HG03196 (cell line): Measurements from ENCODE around the gene LRRC1.
A peak's percentile ranks its signal among the peaks of the same experiment; 100 is the strongest.
"Not testable (repeated sequence)": the region's sequence is repeated elsewhere in the genome, so short reads cannot be mapped to it uniquely, and the experiment has no call there.

Experiments
- ATAC-seq: cut with Tn5 transposase; IDR thresholded peaks from one replicate; pipeline ENCODE4 v1.9.1; 2021; ENCODE audit not compliant: unreplicated experiment

The LRRC1 gene

DNA sequence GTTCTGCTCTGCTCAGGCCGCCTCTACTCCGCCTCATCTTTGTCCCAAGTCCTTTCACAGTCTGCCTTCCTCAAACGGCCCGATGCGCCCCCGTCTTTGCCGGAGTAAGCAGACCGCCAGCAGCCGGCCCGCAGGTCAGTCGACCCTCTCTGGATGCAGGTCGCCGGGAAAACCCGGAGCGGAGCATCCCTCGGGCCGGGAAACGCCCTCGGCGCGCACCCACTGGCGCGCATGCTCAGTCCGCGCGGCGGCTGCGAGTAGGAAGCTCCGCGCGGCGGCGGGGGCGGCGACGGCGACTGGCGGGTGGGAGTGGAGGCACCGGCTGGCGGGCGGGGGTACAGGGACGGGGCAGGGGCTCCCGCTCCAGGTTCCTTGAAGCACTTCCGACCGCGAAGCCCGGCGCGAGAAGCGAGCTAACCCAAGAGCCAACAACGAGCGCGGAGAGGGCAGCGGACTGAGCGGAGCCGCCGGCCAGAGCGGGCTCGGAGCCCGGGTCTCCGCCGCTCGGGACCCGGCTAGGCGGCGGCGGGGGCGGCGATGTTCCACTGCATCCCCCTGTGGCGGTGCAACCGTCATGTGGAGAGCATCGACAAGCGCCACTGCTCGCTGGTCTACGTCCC is at the start of gene LRRC1:
LRRC1 (plus strand) TSS at position 286 of the 620 bp plus-strand sequence; CDS start at position 538, 252 bp downstream.
- peak; percentile 61 for ATAC-seq

DNA sequence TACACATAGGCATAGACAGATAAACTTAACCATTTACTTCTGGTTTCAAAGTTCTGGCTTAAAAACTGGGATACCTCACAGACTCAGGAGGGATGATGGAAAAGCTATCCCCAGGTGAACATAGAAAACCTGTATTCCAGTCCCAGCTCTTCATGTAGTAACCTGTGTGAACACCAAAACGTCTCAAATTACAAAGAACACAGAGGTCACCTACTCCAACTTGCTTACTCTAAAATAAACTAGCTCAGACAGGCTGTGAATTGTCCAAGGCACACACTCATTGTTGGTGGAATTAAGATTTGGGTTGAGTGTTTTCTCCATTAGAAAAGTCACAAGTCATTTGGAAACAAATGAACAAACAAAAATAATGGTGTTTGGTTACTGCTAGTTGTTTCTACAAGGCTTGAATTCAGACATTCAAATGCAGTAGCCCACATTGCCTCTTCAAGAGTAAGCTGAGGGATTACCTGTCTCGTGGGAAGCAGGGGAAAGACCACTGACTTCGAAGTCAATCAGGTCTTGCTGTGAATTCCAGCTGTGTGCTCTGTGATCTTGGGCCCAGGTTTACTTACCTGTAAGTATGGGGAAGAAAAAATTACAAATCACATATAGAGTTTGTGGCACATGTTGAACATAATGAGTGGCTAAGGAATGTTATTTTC is 48.2 kb upstream of the LRRC1 start:
- ATAC-seq = no peak

DNA sequence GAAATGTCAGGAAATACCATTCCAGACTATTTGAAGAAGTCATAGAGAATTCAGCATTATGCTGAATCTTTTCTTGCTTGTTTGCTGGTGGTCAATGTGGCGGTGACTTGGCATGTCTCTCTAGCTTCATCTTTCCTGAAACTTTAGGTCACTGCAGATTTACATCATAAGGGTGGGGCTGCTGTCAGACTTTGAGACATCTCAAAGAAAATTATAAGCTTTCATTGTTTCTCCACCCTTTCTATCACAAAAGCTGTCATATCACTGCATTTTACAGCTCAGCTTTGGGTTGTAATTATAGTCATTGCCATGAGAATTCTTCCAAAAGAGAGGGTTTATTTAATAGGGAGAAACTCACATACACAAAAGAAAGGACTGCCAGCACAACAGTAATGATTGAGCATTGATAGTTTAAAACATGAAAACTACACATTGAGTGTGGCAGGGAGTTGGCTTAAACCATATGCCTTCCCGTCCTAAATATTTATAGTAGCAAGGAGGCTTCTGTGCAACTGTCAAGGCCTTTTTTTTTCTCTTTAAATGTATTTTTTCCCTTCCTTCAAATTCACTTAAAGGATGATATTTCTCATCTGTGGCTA is 44.7 kb upstream of the LRRC1 start:
- no peak for ATAC-seq

DNA sequence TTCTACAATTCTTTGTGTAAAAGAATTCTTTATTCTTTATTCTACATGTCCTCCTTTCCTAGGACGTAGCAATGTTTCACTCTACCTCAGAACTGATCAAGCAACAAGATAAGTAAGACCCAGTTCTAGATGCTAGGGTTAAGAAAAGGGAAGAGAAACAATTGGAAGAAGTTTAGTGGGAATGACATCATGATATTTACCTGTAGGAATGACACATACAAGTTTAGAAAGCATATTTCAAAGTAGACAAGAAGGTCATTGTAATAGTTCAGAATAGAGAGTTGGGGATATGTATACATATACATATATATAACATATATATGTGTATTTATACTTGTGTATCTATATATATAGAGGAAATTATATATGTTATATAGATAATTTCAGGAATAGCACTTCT is 43.4 kb upstream of the LRRC1 start:
- no peak for ATAC-seq

DNA sequence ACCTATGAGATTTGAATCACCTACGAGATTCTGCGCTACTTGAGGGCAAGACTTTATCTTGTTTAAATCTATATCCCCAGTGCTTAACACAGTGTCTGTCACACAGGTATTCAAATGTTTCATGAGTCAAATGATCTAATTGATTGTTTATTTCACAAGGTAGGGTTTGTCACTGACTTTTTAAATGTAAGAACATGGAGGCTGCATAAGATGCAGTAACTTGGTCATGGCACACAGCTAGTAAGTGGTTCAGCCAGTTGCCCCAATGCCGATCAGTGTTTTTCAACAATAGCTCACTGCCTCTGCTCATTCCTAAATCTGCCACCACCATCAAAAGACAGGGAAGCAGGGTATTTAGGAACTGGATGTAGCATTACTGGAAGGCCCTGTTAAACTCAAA is 42.4 kb upstream of the LRRC1 start:
- ATAC-seq = no peak

DNA sequence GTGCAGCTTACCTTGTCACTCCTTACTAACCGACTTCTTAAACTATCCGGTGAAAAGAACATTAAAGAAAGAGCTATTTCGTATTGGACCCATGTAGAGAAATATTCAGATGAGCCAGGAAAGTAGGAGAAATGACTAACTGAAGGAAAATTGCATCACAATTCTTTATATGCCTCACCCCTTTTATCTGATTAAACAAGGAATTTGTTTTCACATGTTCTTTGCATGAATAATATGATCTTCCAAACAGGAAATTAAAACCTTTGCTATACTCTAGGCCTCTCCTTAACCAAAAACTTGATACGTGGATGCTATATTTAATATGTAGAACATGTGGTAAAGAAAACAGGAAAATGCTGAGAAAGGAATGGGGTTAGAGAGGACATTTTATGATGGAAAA is 41.9 kb upstream of the LRRC1 start:
- ATAC-seq = no peak

DNA sequence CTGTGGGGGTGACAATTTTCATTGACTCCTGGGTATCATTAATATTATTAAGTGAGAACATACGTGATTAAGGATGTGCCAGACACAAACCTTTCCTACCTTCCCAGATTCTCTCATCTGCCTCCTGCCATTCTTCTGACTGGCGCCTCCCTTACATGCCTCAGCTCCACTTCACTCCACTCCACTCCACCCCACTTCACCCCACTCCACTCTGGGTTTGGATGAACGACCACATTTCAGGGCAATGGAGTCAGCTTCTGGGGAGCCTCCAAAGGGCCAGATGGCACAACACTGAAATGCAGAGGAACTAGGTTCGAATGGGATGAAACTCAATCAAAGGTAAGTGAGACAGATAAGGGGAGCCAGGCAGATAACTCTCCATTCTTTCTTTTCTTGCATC is 40.5 kb upstream of the LRRC1 start:
- no peak for ATAC-seq

DNA sequence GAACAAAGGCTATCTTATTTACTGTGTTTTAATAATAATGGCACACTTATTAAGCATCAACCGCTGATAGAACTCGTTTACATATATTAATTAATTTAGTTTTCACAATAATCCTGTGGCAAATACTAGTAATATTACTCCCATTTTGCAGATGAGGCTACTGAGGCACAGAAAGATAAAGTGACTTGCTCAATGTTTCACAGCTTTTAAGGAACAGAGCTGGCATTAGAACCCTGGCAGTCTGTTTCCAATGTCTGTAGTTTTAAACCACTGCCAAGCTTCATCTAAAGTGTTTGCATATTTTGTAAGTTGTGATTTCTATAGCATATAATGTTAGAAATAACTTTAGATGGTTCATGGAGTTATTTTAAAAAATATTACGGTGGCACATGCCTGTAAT is 38.4 kb upstream of the LRRC1 start:
- no peak for ATAC-seq

DNA sequence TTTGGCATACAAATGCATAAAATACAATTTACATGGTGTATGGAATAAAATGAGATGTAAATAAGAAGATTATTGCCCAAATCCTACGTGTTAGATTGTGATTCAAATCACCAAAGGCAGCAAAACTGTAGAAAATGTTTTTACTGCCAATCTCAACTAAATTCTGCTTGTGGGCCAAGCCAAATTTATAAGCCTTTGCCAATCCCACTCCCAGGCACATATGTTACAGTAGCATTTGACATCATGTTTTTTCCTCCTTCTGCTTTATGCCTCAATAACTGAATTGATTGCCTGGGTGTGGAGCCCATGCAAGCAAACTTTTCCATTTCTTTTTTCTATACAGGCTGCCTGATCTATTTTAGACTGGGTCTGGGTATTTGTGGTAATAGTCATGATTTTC is 36.3 kb upstream of the LRRC1 start:
- ATAC-seq = no peak

DNA sequence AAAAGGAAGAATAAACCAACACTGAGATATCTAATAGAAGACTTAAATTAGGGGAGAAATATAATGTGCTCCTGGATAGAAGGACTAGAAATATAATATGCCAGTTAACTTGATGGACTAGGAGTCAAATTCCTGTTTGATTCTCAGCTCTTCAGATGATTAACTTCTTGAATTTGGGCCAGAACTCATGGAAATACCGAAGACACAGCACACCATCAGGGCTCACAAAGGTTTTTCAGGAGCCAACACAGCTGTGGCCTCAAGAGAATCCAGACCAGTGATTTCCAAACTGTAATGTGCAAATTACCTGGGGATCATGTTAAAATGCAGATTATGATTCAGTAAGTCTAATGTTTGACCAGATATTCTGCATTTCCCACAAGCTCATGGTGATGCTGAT is 33.8 kb upstream of the LRRC1 start:
- no peak for ATAC-seq

DNA sequence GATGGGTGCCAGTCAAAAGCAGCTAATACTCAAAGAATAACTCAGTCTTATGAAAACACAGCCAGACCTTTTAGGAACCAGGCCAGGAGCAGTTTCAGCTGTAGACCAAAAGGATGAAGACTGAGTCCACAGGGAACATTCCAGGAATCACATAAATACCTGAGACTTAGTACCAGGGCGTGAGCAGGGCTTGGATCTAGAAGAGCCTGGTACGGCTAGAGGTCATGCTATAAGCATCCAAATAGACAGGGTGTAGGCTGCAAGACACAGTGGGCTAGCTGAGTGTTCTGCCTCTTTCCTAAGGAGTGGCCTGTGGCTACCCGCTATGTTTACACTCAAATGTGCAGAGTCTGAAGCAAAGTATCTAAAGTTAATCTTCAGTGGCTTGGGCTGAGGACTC is 29.5 kb upstream of the LRRC1 start:
- ATAC-seq = no peak

DNA sequence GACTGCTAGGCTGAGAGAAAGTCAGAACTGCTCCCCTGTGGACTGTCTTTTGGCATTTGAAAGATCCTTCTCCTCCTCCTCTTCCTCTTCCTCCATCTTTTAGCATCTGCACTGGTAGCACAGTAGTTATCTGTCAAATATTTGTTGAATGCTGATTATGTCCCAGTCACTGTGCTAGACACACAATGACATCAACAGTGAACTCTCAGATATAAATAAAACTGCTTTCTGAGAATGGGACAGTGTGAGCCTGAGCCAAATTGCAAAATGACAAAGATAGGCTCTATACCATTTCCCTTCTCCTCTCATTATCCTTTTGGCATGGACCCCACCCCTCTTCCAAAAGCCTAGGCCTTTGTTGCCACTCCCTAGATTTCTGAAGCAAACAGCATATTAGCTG is 27.9 kb upstream of the LRRC1 start:
- no peak for ATAC-seq

DNA sequence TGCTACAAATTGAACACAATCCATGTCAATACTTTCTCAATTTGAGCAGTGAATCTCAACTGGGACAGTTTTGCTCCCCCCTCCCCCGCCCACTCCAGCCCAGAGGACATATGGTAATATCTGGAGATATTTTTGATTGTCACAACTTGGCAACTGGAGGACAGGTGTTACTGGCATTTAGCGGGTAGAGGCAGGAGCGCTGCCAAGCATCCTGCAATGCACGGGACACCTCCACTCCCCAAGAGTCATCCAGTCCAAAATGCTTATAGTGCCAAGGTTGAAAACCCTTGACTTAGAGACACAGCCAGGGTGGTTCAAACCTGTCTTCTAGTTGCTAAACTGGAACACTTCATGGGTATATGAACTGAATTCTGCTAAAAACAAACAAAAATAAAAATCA is 26.9 kb upstream of the LRRC1 start:
- ATAC-seq = no peak

DNA sequence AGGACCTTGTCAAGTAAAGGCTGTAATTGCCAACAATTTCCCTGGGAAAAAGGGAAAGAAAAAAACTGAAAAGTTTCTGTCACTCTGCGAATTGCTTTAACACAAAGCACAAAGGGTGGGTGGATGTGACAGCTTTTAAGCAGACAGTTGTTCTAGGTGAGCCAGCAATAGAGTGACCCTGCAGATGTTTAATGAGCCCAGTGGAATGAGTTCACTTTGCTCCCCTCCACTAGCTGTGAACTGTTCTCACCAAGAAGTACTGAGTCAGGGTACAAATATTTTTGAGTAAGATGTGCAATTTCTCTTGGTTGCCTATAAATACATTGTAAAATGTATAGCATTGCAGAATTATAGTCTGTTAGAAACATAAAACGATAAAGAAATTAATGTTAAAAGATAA is 26.2 kb upstream of the LRRC1 start:
- no peak for ATAC-seq

DNA sequence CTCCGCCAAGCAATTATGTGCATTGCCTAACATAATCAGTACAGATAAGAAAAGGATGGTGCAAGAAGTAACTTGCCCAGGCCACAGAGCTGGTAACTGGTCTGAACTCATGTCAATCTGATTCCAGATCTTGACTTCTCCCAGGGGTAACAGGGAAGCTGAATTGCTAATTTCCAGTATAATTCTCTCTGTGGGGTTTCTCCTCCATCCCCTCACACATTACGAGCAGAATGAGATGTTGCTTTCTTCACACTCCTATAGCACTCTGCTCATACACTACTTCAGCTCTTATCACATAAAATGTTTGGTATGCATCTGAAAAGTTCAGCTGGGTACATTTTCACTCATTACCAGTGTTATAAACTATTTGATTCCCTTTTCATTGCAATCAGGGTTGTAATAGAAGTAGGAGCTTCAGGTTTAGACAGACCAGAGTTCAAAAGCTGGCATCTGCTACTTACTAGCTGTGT is 24.0 kb upstream of the LRRC1 start:
- ATAC-seq = no peak

DNA sequence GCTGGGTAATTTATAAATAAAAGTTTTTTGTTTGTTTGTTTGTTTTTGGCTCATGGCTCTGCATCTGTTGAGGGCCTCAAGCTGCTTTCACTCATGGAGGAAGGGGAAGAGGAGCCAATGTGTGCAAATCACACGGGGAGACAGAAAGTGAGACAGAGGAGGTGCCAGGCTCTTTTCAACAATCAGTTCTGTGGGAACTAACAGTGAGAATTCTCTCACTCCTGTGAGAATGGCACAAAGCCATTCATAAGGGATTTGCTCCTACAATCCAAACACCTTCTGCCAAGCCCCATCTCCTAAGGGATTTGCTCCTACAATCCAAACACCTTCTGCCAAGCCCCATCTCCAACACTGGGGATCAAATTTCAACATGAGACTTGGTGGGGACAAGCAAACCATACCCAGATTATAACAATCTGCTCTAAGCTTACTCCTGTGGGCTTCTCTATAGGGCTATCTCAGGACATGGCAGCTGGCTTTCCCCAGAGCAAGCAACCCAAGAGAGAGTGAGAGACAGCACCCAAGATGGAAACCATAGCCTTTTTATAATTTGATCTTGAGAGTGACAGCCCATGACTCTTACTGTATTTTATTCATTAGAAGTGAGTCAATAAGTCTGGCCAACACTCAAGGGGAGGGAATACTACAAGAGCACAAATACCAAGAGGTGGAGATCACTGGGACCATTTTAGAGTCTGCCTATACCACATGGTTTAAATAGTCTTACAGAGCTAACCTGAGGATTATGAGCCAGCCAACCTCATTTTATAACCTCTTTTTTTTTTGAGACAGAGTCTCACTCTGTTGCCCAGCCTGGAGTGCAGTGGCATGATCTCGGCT is 22.8 kb upstream of the LRRC1 start:
- no peak for ATAC-seq

DNA sequence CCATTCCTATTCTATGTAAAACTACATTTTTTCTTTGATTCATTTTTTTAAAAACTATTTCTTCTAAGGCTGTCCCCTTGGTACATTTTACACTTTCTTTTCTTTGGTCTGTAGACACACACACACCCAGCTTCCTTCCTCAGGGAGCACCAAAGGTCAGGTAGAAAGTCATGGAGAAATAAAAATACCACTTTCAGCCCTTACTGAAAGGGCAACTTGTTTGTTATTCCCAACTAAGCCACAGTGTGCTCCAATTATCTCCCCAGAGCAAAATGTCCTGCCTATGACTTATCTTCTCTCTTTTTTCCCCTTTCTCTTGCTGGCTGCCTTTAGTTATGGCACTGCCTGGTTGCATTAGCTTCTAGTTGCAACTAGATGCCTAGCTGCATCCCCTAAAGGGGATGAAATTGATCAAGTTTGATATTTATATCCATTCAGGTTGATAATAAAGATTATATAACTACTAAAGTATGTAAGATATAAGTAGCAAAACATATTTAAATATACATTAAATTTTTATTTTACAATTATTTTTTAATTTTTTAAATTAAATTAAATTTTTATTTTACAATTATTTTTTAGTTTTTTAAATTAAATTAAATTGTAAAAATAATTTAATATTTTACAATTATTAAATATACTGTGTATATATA is 21.6 kb upstream of the LRRC1 start:
- ATAC-seq = no peak

DNA sequence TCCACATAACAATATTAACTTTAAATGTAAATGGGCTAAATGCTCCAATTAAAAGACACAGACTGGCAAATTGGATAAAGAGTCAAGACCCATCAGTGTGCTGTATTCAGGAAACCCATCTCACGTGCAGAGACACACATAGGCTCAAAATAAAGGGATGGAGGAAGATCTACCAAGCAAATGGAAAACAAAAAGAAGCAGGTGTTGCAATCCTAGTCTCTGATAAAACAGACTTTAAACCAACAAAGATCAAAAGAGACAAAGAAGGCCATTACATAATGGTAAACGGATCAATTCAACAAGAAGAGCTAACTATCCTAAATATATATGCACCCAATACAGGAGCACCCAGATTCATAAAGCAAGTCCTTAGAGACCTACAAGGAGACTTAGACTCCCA is 18.7 kb upstream of the LRRC1 start:
- not testable (repeated sequence) for ATAC-seq

DNA sequence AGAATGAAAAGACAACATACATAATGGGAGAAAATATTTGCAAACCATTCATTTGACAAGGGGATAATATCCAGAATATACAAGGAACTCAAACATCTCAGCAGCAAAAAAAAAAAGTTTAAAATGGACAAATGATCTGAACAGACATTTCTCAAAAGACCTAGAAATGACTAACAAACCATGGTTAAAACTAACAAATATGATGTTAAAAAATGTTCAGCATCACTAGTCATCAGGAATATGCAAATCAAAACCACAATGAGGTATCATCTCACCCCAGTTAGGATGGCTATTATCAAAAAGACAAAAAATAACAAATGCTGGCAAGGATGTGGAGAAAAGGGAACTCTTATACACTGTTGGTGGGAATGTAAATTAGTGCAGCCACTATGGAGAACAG is 9.8 kb upstream of the LRRC1 start:
- not testable (repeated sequence) for ATAC-seq

DNA sequence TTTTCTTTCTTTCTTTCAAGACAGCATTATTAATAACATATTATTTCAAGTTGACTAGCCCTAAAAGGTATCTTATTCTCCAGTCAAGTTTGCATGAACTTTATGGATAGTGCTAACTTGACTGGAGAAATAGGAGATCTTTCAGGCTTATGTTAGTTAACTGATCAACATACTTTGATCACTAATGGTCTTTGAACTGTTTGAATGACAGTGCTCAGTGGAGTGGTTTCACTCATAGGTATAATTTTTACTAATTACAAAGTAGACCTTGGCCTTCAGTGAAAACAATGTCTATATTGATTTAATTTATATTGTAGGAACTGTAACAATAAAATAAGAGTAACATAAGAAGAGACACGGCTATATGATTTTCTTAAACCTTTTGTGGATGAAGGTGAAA is 8.0 kb upstream of the LRRC1 start:
- ATAC-seq = no peak

DNA sequence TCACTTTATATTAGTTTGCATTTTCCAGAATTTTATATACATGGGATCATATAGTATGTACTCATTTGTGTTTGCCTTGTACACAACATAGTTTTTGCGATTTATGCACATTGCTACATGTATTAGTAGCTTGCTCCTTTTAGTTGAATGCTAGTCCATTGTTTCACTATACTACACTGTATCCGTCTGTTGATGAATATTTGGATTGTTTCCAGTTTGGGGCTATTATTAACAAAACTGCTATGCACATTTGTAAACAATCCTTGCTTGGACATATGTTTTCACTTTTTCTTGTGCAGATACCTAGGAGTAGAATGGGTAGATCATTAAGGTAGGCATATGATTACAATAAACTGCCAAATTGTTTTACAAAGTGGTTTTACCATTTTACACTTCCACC is 3.9 kb upstream of the LRRC1 start:
- ATAC-seq = no peak
